HG03442 (cell line): ENCODE measurements around the gene KLHL36.
A peak's percentile ranks its signal among the peaks of the same experiment; 100 is the strongest.

ENCODE experiments used
- ATAC-seq: cut with Tn5 transposase; IDR thresholded peaks from one replicate; pipeline ENCODE4 v1.9.1; 2021; ENCODE audit warnings: mild to moderate bottlenecking, moderate library complexity; ENCODE audit not compliant: unreplicated experiment

KLHL36 gene

GRCh38 chr16:84641643-84642358 lies 6.5 kb upstream of the KLHL36 start:
- no peak for ATAC-seq

- no peak for ATAC-seq
Measured at GRCh38 chr16:84643180-84643583, 5.1 kb upstream of the KLHL36 start.

- ATAC-seq, result no peak
Measured at GRCh38 chr16:84643674-84644073, 4.6 kb upstream of the KLHL36 start.

GRCh38 chr16:84648595-84649510 lies 542 bp downstream of the KLHL36 start:
- ATAC-seq, result peak; percentile 71

GRCh38 chr16:84649511-84649861 lies 1.2 kb downstream of the KLHL36 start:
- no peak for ATAC-seq

- no peak for ATAC-seq
Measured at GRCh38 chr16:84650062-84650991, 2.0 kb downstream of the KLHL36 start.

GRCh38 chr16:84652566-84652965 lies 4.3 kb downstream of the KLHL36 start:
- no peak for ATAC-seq

GRCh38 chr16:84654238-84654637 lies 5.9 kb downstream of the KLHL36 start:
- ATAC-seq, result no peak

- ATAC-seq, result no peak
Measured at GRCh38 chr16:84654998-84655397, 6.7 kb downstream of the KLHL36 start.

- no peak for ATAC-seq
Measured at GRCh38 chr16:84656649-84657048, 8.3 kb downstream of the KLHL36 start.

GRCh38 chr16:84657229-84657837 lies 9.0 kb downstream of the KLHL36 start:
- ATAC-seq, result no peak

GRCh38 chr16:84658690-84659089 lies 10.4 kb downstream of the KLHL36 start:
- ATAC-seq, result no peak

- ATAC-seq, result no peak
Measured at GRCh38 chr16:84659656-84660300, 11.5 kb downstream of the KLHL36 start.

- ATAC-seq, result no peak
Measured at GRCh38 chr16:84660973-84661372, 12.7 kb downstream of the KLHL36 start.

- ATAC-seq, result no peak
Measured at GRCh38 chr16:84661418-84662060, 13.2 kb downstream of the KLHL36 start.

GRCh38 chr16:84662471-84662870 lies 14.2 kb downstream of the KLHL36 start:
- ATAC-seq, result no peak

- peak; percentile 74 for ATAC-seq
Measured at GRCh38 chr16:84663433-84664101, 15.3 kb downstream of the KLHL36 start.

- ATAC-seq, result no peak
Measured at GRCh38 chr16:84665359-84665758, 17.0 kb downstream of the KLHL36 start.

GRCh38 chr16:84665843-84666242 lies 17.5 kb downstream of the KLHL36 start:
- ATAC-seq, result no peak
